Cortex of kidney (tissue), 1 donor: ENCODE data around the gene SEC22C.

Experiments
- DNase-seq: peaks from one replicate; lab custom pipeline; 2025; lab: John Stamatoyannopoulos, UW

The SEC22C gene

GRCh38 chr3:42513121-42513520 is 68.6 kb downstream of the SEC22C start:
- DNase-seq: no peak

GRCh38 chr3:42511736-42512135 is 70.0 kb downstream of the SEC22C start:
- no peak for DNase-seq

- no peak for DNase-seq
These were observed 70.6 kb downstream of the SEC22C start for GRCh38 chr3:42511201-42511600.

GRCh38 chr3:42510325-42510724 is 71.4 kb downstream of the SEC22C start:
- no peak for DNase-seq

DNA sequence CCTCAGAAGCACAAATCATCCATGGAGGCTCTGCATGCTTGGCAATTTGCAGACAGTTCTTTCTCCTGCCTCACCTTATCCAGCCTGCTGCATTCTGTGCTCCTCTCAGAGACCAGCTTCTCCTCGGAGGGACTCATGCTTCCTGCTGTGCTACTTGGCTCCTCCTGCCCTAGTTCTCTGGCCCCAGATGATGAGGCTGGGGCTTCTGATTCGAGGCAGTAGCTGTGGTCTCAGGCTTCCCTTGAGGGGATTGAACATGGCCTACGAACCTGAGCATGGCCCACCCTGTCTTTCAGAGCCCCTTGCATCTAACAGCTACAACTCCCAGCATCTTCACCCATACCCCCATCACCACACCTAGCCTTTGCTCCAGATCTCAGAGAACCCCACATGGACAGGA is 72.7 kb downstream of the SEC22C start:
- no peak for DNase-seq

GRCh38 chr3:42508562-42508961 is 73.2 kb downstream of the SEC22C start:
- DNase-seq: no peak

- no peak for DNase-seq
These were observed 73.9 kb downstream of the SEC22C start for GRCh38 chr3:42507761-42508335.

DNA sequence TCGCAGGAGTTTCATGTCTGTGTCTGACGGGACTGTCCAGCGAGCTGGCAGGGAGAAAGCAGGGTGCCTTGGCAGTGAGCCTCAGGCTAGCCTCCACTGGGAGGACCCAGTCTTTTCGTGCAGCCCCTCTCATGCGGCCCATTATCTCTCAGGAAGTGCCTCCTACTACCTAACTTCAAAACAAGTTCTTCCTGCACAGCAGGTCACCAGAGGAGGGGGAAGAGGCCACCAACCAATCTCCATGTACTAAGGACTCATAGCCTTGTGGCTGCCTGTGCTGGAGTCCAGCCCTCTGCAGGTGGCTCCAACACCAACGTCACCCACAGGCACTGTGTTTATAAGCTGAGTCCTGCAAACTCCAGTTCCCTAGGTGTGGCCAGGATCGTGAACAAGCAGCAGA is 74.5 kb downstream of the SEC22C start:
- DNase-seq: no peak

- DNase-seq: no peak
These were observed 75.8 kb downstream of the SEC22C start for GRCh38 chr3:42505849-42506410.

DNA sequence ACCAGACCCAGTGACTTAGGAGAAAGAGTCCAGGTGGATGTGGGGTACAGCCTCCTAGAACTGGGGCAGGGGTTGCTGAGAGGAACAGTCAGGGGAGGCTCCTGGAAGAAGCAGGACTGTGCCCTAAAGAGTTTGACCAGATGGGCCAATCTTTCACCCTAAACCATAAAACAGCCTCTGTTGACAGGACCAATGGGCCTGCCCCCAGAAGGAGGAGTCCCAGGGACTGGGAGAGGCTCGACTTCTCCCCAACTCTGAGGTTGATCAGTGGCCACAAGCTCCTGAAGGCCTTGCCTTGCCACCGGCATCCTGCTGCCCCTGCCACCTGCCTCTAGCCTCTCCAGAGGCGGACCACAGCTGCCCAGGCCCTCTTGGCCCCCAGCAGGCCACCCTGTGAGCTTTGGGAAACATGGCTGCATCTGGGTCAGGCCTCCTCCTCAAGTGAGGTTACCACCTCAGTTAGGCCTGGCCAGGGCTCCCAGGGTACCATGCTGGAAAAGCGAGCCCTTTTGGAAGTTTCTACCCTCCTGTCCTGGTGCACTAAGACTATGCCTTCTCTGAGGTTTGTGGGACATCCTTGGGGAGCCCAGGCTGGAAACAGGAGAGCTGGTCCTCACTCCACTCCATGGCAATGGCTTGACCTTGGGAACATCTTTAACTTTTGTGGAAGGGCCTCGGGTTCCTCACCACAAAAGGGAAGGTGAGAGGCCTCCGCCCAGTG is 76.5 kb downstream of the SEC22C start:
- DNase-seq: no peak

GRCh38 chr3:42504334-42505127 is 77.2 kb downstream of the SEC22C start:
- no peak for DNase-seq

- no peak for DNase-seq
These were observed 77.8 kb downstream of the SEC22C start for GRCh38 chr3:42503957-42504333.

- no peak for DNase-seq
These were observed 78.4 kb downstream of the SEC22C start for GRCh38 chr3:42503251-42503924.

GRCh38 chr3:42502429-42503250 is 79.1 kb downstream of the SEC22C start, which contains the start of gene VIPR1:
VIPR1 (plus strand) TSS chr3:42502643; CDS start chr3:42502736, 93 bp downstream.
- no peak for DNase-seq

DNA sequence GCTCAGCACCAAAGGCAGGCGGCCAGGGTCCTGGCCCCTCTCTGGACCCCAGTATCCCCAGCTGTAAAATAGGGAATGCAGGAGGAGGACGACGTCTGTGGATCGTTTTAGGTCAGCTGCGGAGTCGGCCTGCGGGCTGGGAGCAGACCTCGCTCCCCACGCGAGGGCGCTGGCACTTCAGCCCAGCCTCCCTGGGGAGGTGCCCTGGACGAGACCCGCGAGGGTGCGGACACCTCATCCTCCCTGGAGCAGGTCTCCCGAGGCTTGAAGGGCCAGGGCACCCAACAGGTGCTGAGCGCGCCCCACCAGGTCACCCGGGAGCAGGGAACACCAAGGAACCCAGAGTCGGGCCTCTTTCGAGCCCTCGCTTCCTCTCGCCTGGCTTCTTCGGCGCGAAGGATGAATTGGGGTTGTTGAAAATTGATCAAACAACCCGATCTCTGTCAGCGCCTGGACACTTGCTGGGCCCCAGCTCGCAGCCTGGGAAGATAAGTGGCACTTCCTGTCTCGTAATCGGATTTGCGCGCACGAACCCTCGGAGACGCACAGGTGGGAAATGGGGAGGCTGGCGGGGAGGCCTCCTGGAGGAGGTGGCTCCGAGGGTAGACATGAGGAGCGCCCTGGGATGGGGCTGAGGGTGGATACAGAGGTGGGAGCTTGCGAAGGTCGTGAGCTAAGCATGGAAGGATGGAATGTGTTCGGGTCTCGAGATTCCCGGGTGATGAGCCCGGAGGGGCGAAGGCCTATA is 79.9 kb downstream of the SEC22C start:
- no peak for DNase-seq

- DNase-seq: no peak
These were observed 80.5 kb downstream of the SEC22C start for GRCh38 chr3:42501321-42501680.

DNA sequence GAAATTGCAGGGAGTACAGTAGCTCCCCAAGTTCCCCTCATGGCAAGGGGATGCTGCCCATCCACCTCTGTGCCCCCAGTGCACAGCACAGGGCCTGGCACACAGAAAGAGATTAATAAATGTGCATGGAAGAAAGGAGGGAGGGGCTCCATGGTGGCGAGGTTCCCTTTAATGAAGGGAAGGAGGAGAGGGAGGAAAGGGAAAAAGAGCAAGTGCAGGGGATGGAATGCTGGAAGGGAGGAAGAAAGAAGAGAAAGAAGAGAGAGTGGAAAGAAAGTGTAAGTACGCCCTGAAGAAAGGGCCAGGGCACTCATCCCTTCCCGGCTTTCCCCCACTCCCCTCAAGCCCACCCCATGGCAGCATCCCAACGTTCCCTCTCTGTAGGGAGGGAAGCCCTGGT is 80.9 kb downstream of the SEC22C start:
- DNase-seq: no peak

GRCh38 chr3:42500091-42500490 is 81.7 kb downstream of the SEC22C start:
- DNase-seq: no peak

GRCh38 chr3:42499478-42499871 is 82.3 kb downstream of the SEC22C start:
- no peak for DNase-seq

DNA sequence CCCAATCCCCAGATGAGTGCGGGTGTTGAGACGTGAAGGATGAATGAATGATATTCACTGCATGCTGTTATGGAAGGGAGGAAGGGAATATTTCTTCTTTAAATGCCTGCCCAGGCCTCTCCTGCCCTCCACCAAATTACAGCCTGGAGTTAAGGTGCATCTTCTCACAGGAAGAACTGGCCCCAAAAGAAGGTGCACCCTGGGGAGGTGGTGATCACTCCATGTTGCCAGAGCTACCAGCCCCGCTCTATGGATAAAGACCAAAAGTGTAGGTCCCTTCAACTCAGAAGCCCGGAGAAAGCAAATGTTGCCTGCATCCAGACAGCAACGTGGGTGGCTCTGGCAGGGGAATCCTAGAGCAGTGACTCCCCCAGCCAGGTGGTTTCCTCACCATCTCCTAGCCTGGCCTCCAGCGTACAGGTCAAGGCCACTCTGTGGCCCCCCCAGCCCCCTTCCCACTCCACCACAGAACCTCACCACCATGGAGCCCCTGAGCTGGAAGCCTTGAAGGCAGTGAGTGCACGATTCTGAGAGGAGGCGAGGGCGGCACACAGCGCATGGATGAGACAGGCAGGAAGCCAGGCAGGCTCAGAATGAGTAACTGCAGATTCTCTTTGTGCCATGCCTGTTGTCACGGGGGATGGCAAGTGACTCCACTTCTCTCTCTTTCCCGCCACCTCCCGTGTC is 82.8 kb downstream of the SEC22C start:
- DNase-seq: no peak
